ENCODE data around the gene YIF1A. TPM values are rescaled to one million over a fixed set of nuclear protein-coding genes. Genes with fewer than 3 reads are reported as not detected.

The YIF1A gene
- total RNA-seq, 1 donor from 2014 or later: 106 TPM

- no peak for DNase-seq (ENCODE audit: low read depth)
- no peak overlapping the region for H3K4me3 ChIP-seq (ENCODE audit: low read depth, low read length)
- peak; percentile 92 for TF ChIP-seq CTCF (conservative IDR thresholded peaks at IDR 0.05; ENCODE audit: low read depth, low read length)
Measured at GRCh38 chr11:66328302-66329144, 39.6 kb upstream of the YIF1A start.

- no peak for TF ChIP-seq CTCF (conservative IDR thresholded peaks at IDR 0.05; ENCODE audit: low read depth, low read length)
- no peak for DNase-seq (ENCODE audit: low read depth)
- no peak overlapping the region for H3K4me3 ChIP-seq (ENCODE audit: low read depth, low read length)
Measured at GRCh38 chr11:66328031-66328301, 39.0 kb upstream of the YIF1A start.

GRCh38 chr11:66327171-66328030, 38.5 kb upstream of the YIF1A start:
- peak; percentile 8 for TF ChIP-seq CTCF (conservative IDR thresholded peaks at IDR 0.05; ENCODE audit: low read depth, low read length)
- no peak overlapping the region for H3K4me3 ChIP-seq (ENCODE audit: low read depth, low read length)
- no peak for DNase-seq (ENCODE audit: low read depth)

DNA sequence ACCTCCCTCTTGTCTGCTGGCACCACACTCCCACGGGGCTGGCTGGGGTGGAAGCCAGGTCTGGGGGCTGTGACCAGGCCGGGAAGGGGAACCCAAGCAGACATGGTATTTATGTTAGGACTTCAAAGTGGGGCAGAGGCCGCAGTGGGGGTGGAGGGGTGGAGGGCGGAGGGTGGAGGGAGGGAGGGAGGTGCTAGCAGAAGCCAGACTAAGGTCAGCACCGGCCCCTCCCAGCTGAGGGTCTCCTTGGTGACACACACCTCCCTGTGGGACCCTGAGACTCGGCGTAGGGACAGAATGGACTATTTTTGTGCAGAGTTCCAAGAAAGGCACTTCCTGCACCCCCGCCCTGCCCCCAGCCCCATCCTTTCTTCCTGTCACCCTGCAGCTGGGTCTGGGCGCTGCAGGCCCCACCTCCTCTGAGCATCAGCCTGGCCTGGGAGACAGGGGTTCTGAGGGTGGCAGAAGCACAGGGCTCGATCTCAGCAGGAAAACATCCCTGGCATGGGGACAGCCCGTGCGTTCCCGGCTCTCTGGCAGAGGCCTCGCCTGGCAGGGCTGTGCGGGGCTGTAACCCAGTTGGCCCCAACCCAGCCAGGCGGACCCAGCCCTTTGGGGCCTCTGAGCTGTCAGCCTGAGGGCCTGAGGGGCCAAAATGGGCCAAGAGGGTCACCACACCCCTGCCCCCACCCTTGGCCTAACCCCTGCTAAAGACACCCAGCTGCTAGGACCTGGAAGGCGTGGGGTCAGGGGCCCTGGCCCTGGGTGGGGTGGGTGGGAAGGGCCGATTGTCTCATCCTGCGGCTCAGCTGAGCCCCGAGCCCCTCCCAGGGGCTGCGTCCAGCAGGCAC, 37.5 kb upstream of the YIF1A start:
- H3K4me3 ChIP-seq (ENCODE audit: low read depth, low read length): no peak overlapping the region
- TF ChIP-seq CTCF (conservative IDR thresholded peaks at IDR 0.05; ENCODE audit: low read depth, low read length): no peak
- no peak for DNase-seq (ENCODE audit: low read depth)

DNA sequence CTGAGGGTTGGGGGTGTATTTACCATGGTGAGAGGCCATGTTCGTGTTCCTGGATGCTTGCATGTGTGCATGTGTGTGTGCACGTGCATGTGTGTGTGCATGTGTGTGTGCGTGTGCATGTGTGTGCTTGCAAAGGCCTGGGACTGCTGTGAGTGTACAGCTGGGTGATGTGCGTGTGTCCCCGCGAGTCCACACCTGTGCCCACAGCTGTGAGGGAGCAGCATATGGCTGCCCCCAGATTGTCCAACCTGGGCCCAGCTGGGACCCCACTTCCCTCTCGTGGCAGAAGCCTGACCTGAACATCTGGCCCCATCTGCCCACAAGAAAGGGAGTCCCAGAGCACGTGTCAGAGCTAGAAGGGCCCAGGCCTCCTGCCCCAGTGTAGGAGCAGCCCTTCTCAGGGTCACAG, 36.3 kb upstream of the YIF1A start:
- no peak overlapping the region for H3K4me3 ChIP-seq (ENCODE audit: low read depth, low read length)
- no peak for TF ChIP-seq CTCF (conservative IDR thresholded peaks at IDR 0.05; ENCODE audit: low read depth, low read length)
- no peak for DNase-seq (ENCODE audit: low read depth)

DNA sequence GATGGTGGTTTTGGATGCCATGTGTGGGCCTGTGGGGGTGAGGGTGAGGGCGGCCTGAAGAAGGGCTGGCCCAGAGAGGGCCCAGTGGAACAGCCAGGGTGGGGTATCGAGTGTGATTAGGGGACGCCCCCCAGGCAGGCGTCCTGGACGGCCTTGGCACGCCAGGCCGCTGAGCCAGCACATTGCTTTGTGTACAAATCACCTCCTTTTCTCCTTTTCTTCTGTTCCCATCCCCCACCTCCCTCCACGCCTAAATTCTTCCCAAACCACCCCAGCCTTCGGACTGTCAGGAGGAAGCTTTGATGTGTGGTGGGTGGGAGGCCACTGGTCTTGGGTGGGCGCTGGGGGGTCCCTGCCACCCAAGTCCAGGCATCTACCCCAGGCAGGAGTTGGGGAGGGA, 35.7 kb upstream of the YIF1A start:
- no peak for DNase-seq (ENCODE audit: low read depth)
- no peak overlapping the region for H3K4me3 ChIP-seq (ENCODE audit: low read depth, low read length)
- TF ChIP-seq CTCF (conservative IDR thresholded peaks at IDR 0.05; ENCODE audit: low read depth, low read length): no peak
